ENCODE measurements around the gene A4GNT.

The A4GNT gene

DNA sequence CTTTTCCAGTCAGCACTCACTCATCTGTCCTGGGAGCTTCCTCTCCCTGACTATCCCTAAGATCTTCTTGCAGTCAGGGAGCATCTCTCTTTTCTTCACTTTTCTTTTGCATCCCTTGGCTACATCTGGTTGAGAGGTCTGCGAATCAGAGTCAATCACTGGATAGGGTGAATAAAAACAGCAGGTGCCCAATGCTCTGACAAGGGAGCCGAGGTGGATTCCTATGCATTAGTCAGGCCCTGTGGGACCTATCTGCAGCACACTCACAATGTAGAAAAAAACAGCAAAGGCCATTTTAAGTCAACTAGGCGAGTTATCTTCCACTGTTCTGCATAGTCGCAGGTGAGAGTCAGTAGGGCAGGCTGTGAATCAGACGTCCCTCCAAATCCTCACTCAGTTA, 52.3 kb downstream of the A4GNT start:
- H3K9ac ChIP-seq (ENCODE audit: low read length): no peak overlapping the region
- H3F3A ChIP-seq (ENCODE audit: insufficient read depth): no peaks in the 10 kb centered on the region
- H3K4me2 ChIP-seq (ENCODE audit: low read depth, low read length, poor library complexity, severe bottlenecking): no peak overlapping the region
- TF ChIP-seq, protein P1, sequence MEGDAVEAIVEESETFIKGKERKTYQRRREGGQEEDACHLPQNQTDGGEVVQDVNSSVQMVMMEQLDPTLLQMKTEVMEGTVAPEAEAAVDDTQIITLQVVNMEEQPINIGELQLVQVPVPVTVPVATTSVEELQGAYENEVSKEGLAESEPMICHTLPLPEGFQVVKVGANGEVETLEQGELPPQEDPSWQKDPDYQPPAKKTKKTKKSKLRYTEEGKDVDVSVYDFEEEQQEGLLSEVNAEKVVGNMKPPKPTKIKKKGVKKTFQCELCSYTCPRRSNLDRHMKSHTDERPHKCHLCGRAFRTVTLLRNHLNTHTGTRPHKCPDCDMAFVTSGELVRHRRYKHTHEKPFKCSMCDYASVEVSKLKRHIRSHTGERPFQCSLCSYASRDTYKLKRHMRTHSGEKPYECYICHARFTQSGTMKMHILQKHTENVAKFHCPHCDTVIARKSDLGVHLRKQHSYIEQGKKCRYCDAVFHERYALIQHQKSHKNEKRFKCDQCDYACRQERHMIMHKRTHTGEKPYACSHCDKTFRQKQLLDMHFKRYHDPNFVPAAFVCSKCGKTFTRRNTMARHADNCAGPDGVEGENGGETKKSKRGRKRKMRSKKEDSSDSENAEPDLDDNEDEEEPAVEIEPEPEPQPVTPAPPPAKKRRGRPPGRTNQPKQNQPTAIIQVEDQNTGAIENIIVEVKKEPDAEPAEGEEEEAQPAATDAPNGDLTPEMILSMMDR (IDR thresholded peaks at IDR 0.05; ENCODE audit: insufficient read depth, low read length, poor library complexity, severe bottlenecking): no peak
- TF ChIP-seq EZH2phosphoT487 (conservative IDR thresholded peaks at IDR 0.05; ENCODE audit: low read length): no peak
- no peaks in the 10 kb centered on the region for H3K27me3 ChIP-seq (ENCODE audit: low read length)
- no peaks in the 10 kb centered on the region for H3K9me3 ChIP-seq (ENCODE audit: insufficient read depth, low read length)
- no peaks in the 10 kb centered on the region for H3K79me2 ChIP-seq (ENCODE audit: insufficient read depth, low read length)
- no peak overlapping the region for H2AFZ ChIP-seq (ENCODE audit: low read depth, low read length, severe bottlenecking)
- no peak overlapping the region for H3K27ac ChIP-seq (ENCODE audit: low read depth, low read length)
- H3K4me3 ChIP-seq (ENCODE audit: insufficient read depth, low read length, poor library complexity, severe bottlenecking): no peak overlapping the region
- no peaks in the 10 kb centered on the region for H3K36me3 ChIP-seq (ENCODE audit: low read length)
- no peaks in the 10 kb centered on the region for H4K20me1 ChIP-seq (ENCODE audit: low read depth, low read length)
- no peaks in the 10 kb centered on the region for H3K9me2 ChIP-seq (replicated peaks; ENCODE audit: insufficient read depth, low read length)

DNA sequence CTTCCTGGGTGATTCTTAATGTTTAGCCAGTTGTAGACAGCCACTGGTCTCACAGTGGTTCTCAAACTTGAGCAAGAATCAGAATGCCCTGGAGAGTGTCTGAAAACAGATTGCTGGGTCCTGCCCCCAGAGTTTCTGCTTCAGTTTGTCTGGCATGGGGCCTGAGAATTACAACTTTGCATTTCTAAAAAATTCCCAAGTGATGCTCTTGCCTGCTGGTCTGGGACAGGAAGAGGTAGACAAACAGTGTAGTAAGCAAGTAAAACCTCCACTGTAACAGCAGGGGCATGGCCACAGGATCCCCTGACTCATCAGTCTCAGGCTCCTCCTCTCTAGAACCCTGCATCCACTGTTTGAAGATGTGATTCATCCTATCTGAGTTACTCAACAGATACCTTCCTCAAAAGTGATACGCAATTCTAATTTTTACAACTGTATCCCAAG, 53.3 kb downstream of the A4GNT start:
- H3K4me2 ChIP-seq (ENCODE audit: low read depth, low read length, poor library complexity, severe bottlenecking): no peak overlapping the region
- H4K20me1 ChIP-seq (ENCODE audit: low read depth, low read length): no peaks in the 10 kb centered on the region
- no peaks in the 10 kb centered on the region for H3K79me2 ChIP-seq (ENCODE audit: insufficient read depth, low read length)
- no peak overlapping the region for H3K4me3 ChIP-seq (ENCODE audit: insufficient read depth, low read length, poor library complexity, severe bottlenecking)
- H3K9ac ChIP-seq (ENCODE audit: low read length): no peak overlapping the region
- no peaks in the 10 kb centered on the region for H3K36me3 ChIP-seq (ENCODE audit: low read length)
- TF ChIP-seq, protein P1 (IDR thresholded peaks at IDR 0.05; ENCODE audit: insufficient read depth, low read length, poor library complexity, severe bottlenecking): no peak
- no peak for TF ChIP-seq EZH2phosphoT487 (conservative IDR thresholded peaks at IDR 0.05; ENCODE audit: low read length)
- H3K27me3 ChIP-seq (ENCODE audit: low read length): no peaks in the 10 kb centered on the region
- H3K27ac ChIP-seq (ENCODE audit: low read depth, low read length): no peak overlapping the region
- H3F3A ChIP-seq (ENCODE audit: insufficient read depth): no peaks in the 10 kb centered on the region
- H3K9me3 ChIP-seq (ENCODE audit: insufficient read depth, low read length): no peaks in the 10 kb centered on the region
- no peak overlapping the region for H2AFZ ChIP-seq (ENCODE audit: low read depth, low read length, severe bottlenecking)
- H3K9me2 ChIP-seq (replicated peaks; ENCODE audit: insufficient read depth, low read length): no peaks in the 10 kb centered on the region

DNA sequence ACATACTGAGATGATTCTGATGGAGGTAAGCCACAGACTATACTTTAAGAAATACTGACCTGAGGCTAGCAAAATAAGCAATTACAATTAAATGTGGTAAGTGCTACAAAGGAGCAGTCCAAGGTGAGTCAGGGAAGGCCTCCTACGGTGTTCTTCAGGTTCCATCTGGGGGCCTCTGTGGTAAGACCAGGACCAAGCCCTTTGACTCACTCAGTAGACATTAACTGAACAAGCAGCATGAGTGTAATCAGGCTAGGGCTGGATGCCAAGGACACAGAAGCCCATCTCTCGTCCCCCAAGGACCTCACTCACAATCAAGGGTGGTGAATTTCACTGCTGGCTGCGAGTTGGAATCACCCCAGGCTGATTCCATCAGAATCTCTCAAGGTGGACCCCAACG, 54.1 kb downstream of the A4GNT start:
- H3K9ac ChIP-seq (ENCODE audit: low read length): no peak overlapping the region
- TF ChIP-seq, protein P1 (IDR thresholded peaks at IDR 0.05; ENCODE audit: insufficient read depth, low read length, poor library complexity, severe bottlenecking): no peak
- TF ChIP-seq EZH2phosphoT487 (conservative IDR thresholded peaks at IDR 0.05; ENCODE audit: low read length): no peak
- H3K36me3 ChIP-seq (ENCODE audit: low read length): no peaks in the 10 kb centered on the region
- H4K20me1 ChIP-seq (ENCODE audit: low read depth, low read length): no peaks in the 10 kb centered on the region
- no peak overlapping the region for H3K4me3 ChIP-seq (ENCODE audit: insufficient read depth, low read length, poor library complexity, severe bottlenecking)
- H3K9me3 ChIP-seq (ENCODE audit: insufficient read depth, low read length): no peaks in the 10 kb centered on the region
- H3F3A ChIP-seq (ENCODE audit: insufficient read depth): no peaks in the 10 kb centered on the region
- no peaks in the 10 kb centered on the region for H3K9me2 ChIP-seq (replicated peaks; ENCODE audit: insufficient read depth, low read length)
- H3K27me3 ChIP-seq (ENCODE audit: low read length): no peaks in the 10 kb centered on the region
- no peak overlapping the region for H3K4me2 ChIP-seq (ENCODE audit: low read depth, low read length, poor library complexity, severe bottlenecking)
- no peaks in the 10 kb centered on the region for H3K79me2 ChIP-seq (ENCODE audit: insufficient read depth, low read length)
- H2AFZ ChIP-seq (ENCODE audit: low read depth, low read length, severe bottlenecking): no peak overlapping the region
- H3K27ac ChIP-seq (ENCODE audit: low read depth, low read length): no peak overlapping the region
